Small intestine (tissue), 7 donors: ENCODE measurements around the gene NUDT14. TPM values are rescaled to one million over a fixed set of nuclear protein-coding genes. Genes with fewer than 3 reads are reported as not detected.

Source experiments
- DNase-seq, 2 donors: peaks; one replicate each; pipeline versions ENCODE4 v3.0.0 to v3.0.0-alpha.2; 2013
- FAIRE-seq: peaks from 2 replicates; lab custom pipeline; 2012; peaks lifted over from hg19 to GRCh38; lab: Jason Lieb, UNC
- H3K27ac ChIP-seq, 3 donors: one replicate each; pipeline ENCODE4 v1.5.1; 2013; ENCODE audit warnings: low read length in 2 of 3, mild to moderate bottlenecking in 2 of 3, control low read depth in 1 of 3, inconsistent platforms in 1 of 3, low read depth in 1 of 3, moderate library complexity in 1 of 3
- H3K27me3 ChIP-seq, 3 donors: one replicate each; pipeline ENCODE4 v1.6.1; 2013; ENCODE audit warnings: low read length in 3 of 3, inconsistent platforms in 1 of 3; ENCODE audit not compliant: control insufficient read depth in 3 of 3, insufficient read depth in 3 of 3
- H3K36me3 ChIP-seq, 3 donors: one replicate each; pipeline ENCODE4 v1.6.1; 2013; ENCODE audit warnings: low read length in 3 of 3, inconsistent platforms in 1 of 3, low read depth in 1 of 3, mild to moderate bottlenecking in 1 of 3, moderate library complexity in 1 of 3; ENCODE audit not compliant: control insufficient read depth in 3 of 3, insufficient read depth in 2 of 3
- H3K4me1 ChIP-seq, 3 donors: one replicate each; pipeline ENCODE4 v1.6.1; 2013; ENCODE audit warnings: low read length in 2 of 3, inconsistent platforms in 1 of 3, low read depth in 1 of 3, mild to moderate bottlenecking in 1 of 3, moderate library complexity in 1 of 3; ENCODE audit not compliant: control insufficient read depth in 3 of 3, insufficient read depth in 2 of 3
- H3K4me3 ChIP-seq, 3 donors: one replicate each; pipeline ENCODE4 v1.5.1; 2013; ENCODE audit warnings: low read length in 3 of 3, control low read depth in 1 of 3, inconsistent platforms in 1 of 3, low read depth in 1 of 3, mild to moderate bottlenecking in 1 of 3, moderate library complexity in 1 of 3
- H3K9me3 ChIP-seq, 2 donors: one replicate each; pipeline ENCODE4 v1.6.1; 2013; ENCODE audit warnings: low read depth in 1 of 2, low read length in 1 of 2; ENCODE audit not compliant: control insufficient read depth in 2 of 2, insufficient read depth in 1 of 2
- WGBS, 3 donors: extraction: QIAGEN DNeasy Blood & Tissue Kit; methylation state at CpG; one replicate each; pipeline ENCODE4 v1.1.7; 2013; 5-methylcytosine and 5-hydroxymethylcytosine counted together
- polyA plus RNA-seq, 4 donors: library from polyadenylated mRNA; stranded (reverse) in 3 of 4; unstranded in 1 of 4; fragments of 200-250 nt in 3 of 4; fragments of 120-200 nt in 1 of 4; gene quantifications; one replicate each; pipeline versions ENCODE4 v1.2.1 to v1.2.3, GENCODE V29; 2013
- donor health status: healthy with polysubstance abuse.
- donor health status: control.
- donor health status: control.
- donor health status: Bipolar disorder and iron deficiency.
- donor health status: healthy.

The NUDT14 gene
- polyA plus RNA-seq, 4 donors = 25.9 to 68.1 (median 51.7) TPM

DNA sequence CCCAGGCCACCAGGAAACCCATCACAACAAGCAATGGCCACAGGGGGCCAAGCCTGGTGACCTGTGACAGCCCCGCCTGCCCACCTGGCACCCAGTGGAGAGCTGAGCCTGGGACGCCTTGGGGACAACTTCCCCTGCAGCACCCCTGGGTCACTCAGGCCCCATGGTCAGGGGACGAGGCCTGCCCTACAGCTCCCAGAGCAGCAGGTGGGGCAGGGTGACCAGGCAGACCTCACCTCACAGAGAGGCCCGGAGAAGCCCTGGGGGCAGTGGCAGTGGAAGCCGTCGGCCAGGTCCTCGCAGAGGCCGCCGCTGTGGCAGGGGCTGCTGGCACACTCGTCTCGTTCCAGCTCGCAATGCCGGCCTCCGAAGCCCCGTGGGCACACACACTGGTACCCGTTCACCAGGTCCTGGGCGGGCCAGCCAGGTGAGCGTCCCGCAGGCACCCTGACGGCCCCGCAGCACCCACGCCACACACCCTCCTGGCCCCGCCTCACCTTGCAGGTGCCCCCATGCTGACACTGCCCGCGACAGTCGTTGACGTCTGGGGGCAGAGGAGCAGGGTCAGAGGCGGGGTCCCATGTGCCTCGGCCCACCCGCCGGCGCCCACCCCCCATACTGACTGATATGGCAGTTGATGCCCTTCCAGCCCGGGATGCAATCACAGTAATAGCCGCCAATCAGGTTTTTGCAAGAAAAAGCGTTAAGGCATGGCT, 30.6 kb downstream of the NUDT14 start:
- H3K27ac ChIP-seq = no peak overlapping the region
- FAIRE-seq = no peak
- peaks cover 0 to 9% (median 0%) of the 10 kb centered on the region in 3 donors for H3K36me3 ChIP-seq
- H3K27me3 ChIP-seq = no peaks in the 10 kb centered on the region
- H3K4me1 ChIP-seq = no peaks in the 10 kb centered on the region
- H3K4me3 ChIP-seq = no peak overlapping the region
- H3K9me3 ChIP-seq = no peaks in the 10 kb centered on the region
- WGBS, 3 donors = 87% methylated on average over 32 to 35 of the region's 35 CpGs
- DNase-seq = no peak

- FAIRE-seq (no peak), DNase-seq (no peak)
- Histone ChIP-seq H3K9me3 (no peaks in the 10 kb centered on the region), H3K4me3 (no peak overlapping the region), H3K4me1 (no peaks in the 10 kb centered on the region), H3K27me3 (no peaks in the 10 kb centered on the region), H3K27ac (no peak overlapping the region), H3K36me3 (peaks cover 0 to 9% (median 0%) of the 10 kb centered on the region in 3 donors)
- 79 to 88% (median 88%) methylated on average over 2 to 4 of the region's 4 CpGs for WGBS, 3 donors
Measured at GRCh38 chr14:105150026-105150367, 31.1 kb downstream of the NUDT14 start.

GRCh38 chr14:105149146-105149781, 31.8 kb downstream of the NUDT14 start:
- Histone ChIP-seq H3K27ac (no peak overlapping the region), H3K4me3 (no peak overlapping the region), H3K9me3 (no peaks in the 10 kb centered on the region), H3K36me3 (peaks cover 0 to 7% (median 0%) of the 10 kb centered on the region in 3 donors), H3K27me3 (no peaks in the 10 kb centered on the region), H3K4me1 (no peaks in the 10 kb centered on the region)
- DNase-seq (no peak), FAIRE-seq (no peak)
- WGBS, 3 donors = 86 to 92% (median 87%) methylated on average over 15 to 18 of the region's 18 CpGs

- DNase-seq = no peak
- no peaks in the 10 kb centered on the region for H3K9me3 ChIP-seq
- 92 to 98% (median 93%) methylated on average over 25 to 27 of the region's 27 CpGs for WGBS, 3 donors
- H3K4me1 ChIP-seq = no peaks in the 10 kb centered on the region
- no peaks in the 10 kb centered on the region for H3K27me3 ChIP-seq
- H3K4me3 ChIP-seq = no peak overlapping the region
- H3K36me3 ChIP-seq = peaks cover 0 to 6% (median 0%) of the 10 kb centered on the region in 3 donors
- FAIRE-seq = no peak
- no peak overlapping the region for H3K27ac ChIP-seq
Measured at GRCh38 chr14:105148604-105149145, 32.4 kb downstream of the NUDT14 start.

GRCh38 chr14:105147671-105148603, 33.2 kb downstream of the NUDT14 start:
- H3K27me3 ChIP-seq = no peaks in the 10 kb centered on the region
- H3K27ac ChIP-seq = no peak overlapping the region
- H3K36me3 ChIP-seq = peaks cover 0 to 6% (median 0%) of the 10 kb centered on the region in 3 donors
- H3K4me1 ChIP-seq = no peaks in the 10 kb centered on the region
- H3K9me3 ChIP-seq = no peaks in the 10 kb centered on the region
- no peak overlapping the region for H3K4me3 ChIP-seq
- no peak for DNase-seq
- FAIRE-seq = no peak
- WGBS, 3 donors = 91 to 94% (median 93%) methylated on average over 47 to 62 of the region's 62 CpGs

DNA sequence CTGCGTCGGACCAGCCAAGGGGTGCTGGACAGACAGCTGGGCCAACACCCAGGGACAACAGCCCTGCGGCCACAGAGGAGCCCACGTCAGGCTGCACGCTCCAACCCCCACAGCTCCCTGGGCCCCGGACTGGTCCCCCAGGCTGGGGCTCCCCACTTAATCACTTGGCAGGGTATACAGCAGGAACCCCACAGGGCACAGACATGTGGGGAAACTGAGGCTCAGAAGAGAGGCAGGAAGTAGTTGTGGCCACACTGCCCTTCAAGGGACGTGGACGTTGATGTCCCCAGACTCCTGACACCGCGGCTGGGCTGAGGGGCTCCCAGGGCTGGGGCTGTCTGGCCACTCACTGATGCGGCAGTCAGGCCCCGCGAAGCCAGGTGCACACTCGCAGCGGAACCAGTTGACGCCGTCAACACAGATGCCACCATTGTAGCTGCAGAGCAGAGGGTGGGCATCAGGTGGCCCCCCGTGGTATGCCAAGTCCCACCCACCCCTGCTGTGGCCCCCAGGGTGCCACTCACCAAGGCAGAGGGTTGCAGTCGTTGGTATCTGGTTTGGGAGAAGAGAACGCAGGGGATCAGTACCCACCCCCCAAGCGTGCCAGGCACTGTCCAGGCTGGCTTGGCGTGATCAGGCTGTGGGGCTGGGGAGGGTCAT, 34.0 kb downstream of the NUDT14 start:
- no peaks in the 10 kb centered on the region for H3K4me1 ChIP-seq
- 89 to 95% (median 94%) methylated on average over 17 to 22 of the region's 22 CpGs for WGBS, 3 donors
- DNase-seq (no peak), FAIRE-seq (no peak)
- H3K27ac ChIP-seq = no peak overlapping the region
- no peaks in the 10 kb centered on the region for H3K27me3 ChIP-seq
- peaks cover 0 to 10% (median 0%) of the 10 kb centered on the region in 3 donors for H3K36me3 ChIP-seq
- no peak overlapping the region for H3K4me3 ChIP-seq
- no peaks in the 10 kb centered on the region for H3K9me3 ChIP-seq

DNA sequence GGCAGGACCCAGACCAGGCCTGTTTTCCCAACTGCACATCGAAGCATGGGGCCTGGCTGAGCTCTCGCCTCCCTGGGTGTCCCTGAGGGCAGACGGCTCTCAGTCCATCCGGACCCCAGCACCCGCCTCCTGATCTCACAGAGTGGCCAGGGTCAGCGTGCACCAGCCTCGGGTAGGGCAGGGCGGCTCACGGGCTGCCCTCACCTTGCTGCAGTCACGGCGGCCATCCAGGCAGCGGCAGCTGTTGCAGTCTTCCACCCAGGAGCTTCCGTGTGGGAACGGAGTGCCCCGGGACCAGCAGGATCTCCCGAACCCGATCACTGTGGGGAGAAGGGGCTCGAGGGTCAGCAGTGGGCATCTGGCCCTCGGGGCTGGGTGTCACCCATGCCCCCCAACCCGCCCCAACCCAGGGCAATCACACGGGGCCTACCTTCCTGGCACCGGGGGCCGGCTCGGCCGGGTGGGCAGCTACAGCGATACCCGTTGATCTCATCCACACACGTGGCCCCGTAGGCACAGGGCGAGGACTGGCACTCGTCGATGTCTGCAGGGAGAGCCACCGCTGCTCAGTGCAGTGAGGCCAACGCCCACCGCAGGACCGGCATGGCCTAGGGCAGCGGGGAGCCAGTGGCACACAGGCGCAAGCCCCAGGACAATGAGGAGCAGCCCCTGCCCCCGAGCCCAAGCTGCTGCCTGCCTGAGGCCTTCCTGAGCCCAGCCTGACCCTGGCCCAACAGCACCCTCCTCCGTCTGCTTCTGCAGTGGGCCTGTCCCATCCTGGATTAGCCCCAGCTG, 34.7 kb downstream of the NUDT14 start:
- no peaks in the 10 kb centered on the region for H3K4me1 ChIP-seq
- H3K36me3 ChIP-seq = peaks cover 0 to 13% (median 0%) of the 10 kb centered on the region in 3 donors
- no peaks in the 10 kb centered on the region for H3K27me3 ChIP-seq
- FAIRE-seq = no peak
- no peaks in the 10 kb centered on the region for H3K9me3 ChIP-seq
- 90 to 95% (median 92%) methylated on average over 35 to 40 of the region's 40 CpGs for WGBS, 3 donors
- no peak overlapping the region for H3K27ac ChIP-seq
- H3K4me3 ChIP-seq = no peak overlapping the region
- no peak for DNase-seq
